B cell (primary cell): ENCODE data around the gene COLEC12. TPM values are rescaled to one million over a fixed set of nuclear protein-coding genes. Genes with fewer than 3 reads are reported as not detected.

Experiments used
- ATAC-seq: fragments of 200-7000 bp; cut with Tn5 transposase; one replicate; pipeline ENCODE4 v1.10.0; 2021; ENCODE audit warnings: low read depth, mild to moderate bottlenecking, moderate number of reproducible peaks, moderate library complexity
- CTCF ChIA-PET: fragments of 350-600 bp; sonication (Branson Sonifier 250); formaldehyde crosslinking; loops from one replicate; lab custom pipeline; 2021; ENCODE audit warnings: antibody characterized with exemption, inconsistent platforms; lab: Charles Lee
- POLR2A ChIA-PET: fragments of 350-600 bp; sonication (Branson Sonifier 250); formaldehyde crosslinking; loops from one replicate; lab custom pipeline; 2021; ENCODE audit warnings: antibody characterized with exemption; lab: Charles Lee
- DNase-seq: peaks from one replicate; pipeline ENCODE4 v3.0.0; 2013
- H2AFZ ChIP-seq: 2 replicates; pipeline ENCODE4 v1.6.1; 2012; ENCODE audit warnings: mild to moderate bottlenecking, low read depth, low read length; ENCODE audit not compliant: insufficient read depth, poor library complexity, severe bottlenecking
- H3K27ac ChIP-seq, 2 donors: 1 replicate in 1 of 2; 2 replicates in 1 of 2; pipeline ENCODE4 v1.5.1; 2012 to 2013; ENCODE audit warnings: low read length in 2 of 2, mild to moderate bottlenecking in 2 of 2, moderate library complexity in 1 of 2
- H3K27me3 ChIP-seq, 4 experiments: fragments of 200-600 bp in 1 of 4; sonication (generic) in 1 of 4; replicated peaks in 1 of 4; 1 replicate in 2 of 4; 2 replicates in 2 of 4; pipeline versions ENCODE4 v1.6.1 to v1.7.0; 2013 to 2016; ENCODE audit warnings: low read length in 3 of 4, mild to moderate bottlenecking in 2 of 4, mixed read lengths in 1 of 4, moderate library complexity in 1 of 4; ENCODE audit not compliant: insufficient read depth in 4 of 4, control insufficient read depth in 3 of 4; ENCODE audit errors: control extremely low read depth in 1 of 4
- H3K36me3 ChIP-seq, 2 experiments: replicated peaks in 1 of 2; 1 replicate in 1 of 2; 2 replicates in 1 of 2; pipeline versions ENCODE4 v1.6.1 to v1.7.1; 2013; ENCODE audit warnings: low read length in 1 of 2; ENCODE audit not compliant: insufficient read depth in 2 of 2, control insufficient read depth in 1 of 2; ENCODE audit errors: control extremely low read depth in 1 of 2, extremely low read depth in 1 of 2
- H3K4me1 ChIP-seq, 2 donors: fragments of 200-600 bp in 1 of 2; sonication (generic) in 1 of 2; 1 replicate in 1 of 2; 2 replicates in 1 of 2; pipeline versions ENCODE4 v1.5.1 to v1.6.1; 2013 to 2017; ENCODE audit warnings: low read length in 2 of 2; ENCODE audit not compliant: control insufficient read depth in 2 of 2, insufficient read depth in 2 of 2
- H3K4me2 ChIP-seq: replicated peaks from 2 replicates; pipeline ENCODE3; 2012; ENCODE audit warnings: mild to moderate bottlenecking, low read depth, low read length; ENCODE audit not compliant: poor library complexity, severe bottlenecking
- H3K4me3 ChIP-seq, 5 experiments: fragments of 200-600 bp in 1 of 5; sonication (generic) in 1 of 5; 1 replicate in 3 of 5; 2 replicates in 2 of 5; pipeline versions ENCODE4 v1.5.1 to v1.7.0; 2011 to 2016; ENCODE audit warnings: low read length in 4 of 5, mild to moderate bottlenecking in 4 of 5, low read depth in 2 of 5, control low read depth in 1 of 5, moderate library complexity in 1 of 5; ENCODE audit not compliant: insufficient read depth in 1 of 5; ENCODE audit errors: control extremely low read depth in 1 of 5, extremely low read depth in 1 of 5
- H3K79me2 ChIP-seq: fragments of 200-600 bp; sonication (generic); one replicate; pipeline ENCODE4 v1.6.0; 2016; ENCODE audit warnings: low read length; ENCODE audit not compliant: control insufficient read depth, insufficient read depth
- H3K9ac ChIP-seq: fragments of 200-600 bp; sonication (generic); 2 replicates; pipeline ENCODE4 v1.6.1; 2017; ENCODE audit warnings: mild to moderate bottlenecking, low read length, moderate library complexity
- H3K9me3 ChIP-seq, 3 donors: one replicate each; pipeline versions ENCODE4 v1.6.1 to v1.7.1; 2013; ENCODE audit warnings: low read length in 2 of 3; ENCODE audit not compliant: control insufficient read depth in 2 of 3, insufficient read depth in 1 of 3; ENCODE audit errors: control extremely low read depth in 1 of 3
- H4K20me1 ChIP-seq: 2 replicates; pipeline ENCODE4 v1.6.0; 2012; ENCODE audit warnings: mild to moderate bottlenecking, low read length; ENCODE audit not compliant: insufficient read depth, control insufficient read depth, poor library complexity, severe bottlenecking
- H3K27ac Mint-ChIP-seq: one replicate; pipeline ENCODE4 v1.8.0; 2021; ENCODE audit warnings: mixed read lengths
- H3K27me3 Mint-ChIP-seq: one replicate; pipeline ENCODE4 v1.8.0; 2021; ENCODE audit warnings: mixed read lengths
- H3K4me1 Mint-ChIP-seq: one replicate; pipeline ENCODE4 v1.8.0; 2021; ENCODE audit warnings: mixed read lengths
- H3K4me3 Mint-ChIP-seq: one replicate; pipeline ENCODE4 v1.8.0; 2021; ENCODE audit warnings: mixed read lengths
- H3K9me3 Mint-ChIP-seq: one replicate; pipeline ENCODE4 v1.8.0; 2022; ENCODE audit warnings: mixed read lengths; ENCODE audit not compliant: insufficient read depth
- CTCF ChIP-seq: fragments of 200-600 bp; IDR thresholded peaks from one replicate; pipeline ENCODE4 v1.8.0; 2022; ENCODE audit warnings: antibody characterized with exemption, mild to moderate bottlenecking
- EZH2 ChIP-seq: IDR thresholded peaks from 2 replicates; pipeline ENCODE4 v1.6.1; 2012; ENCODE audit warnings: borderline replicate concordance, low read depth, mild to moderate bottlenecking, moderate library complexity, low read length; ENCODE audit not compliant: insufficient read depth, poor library complexity, severe bottlenecking
- WGBS: methylation state at CpG from one replicate; pipeline ENCODE4 v1.1.5; 2013; ENCODE audit warnings: missing lambda C conversion rate; ENCODE audit not compliant: insufficient coverage; 5-methylcytosine and 5-hydroxymethylcytosine counted together
- intact Hi-C: fragments of 100-400 bp; cut with micrococcal nuclease; formaldehyde crosslinking; loops from one replicate; pipeline ENCODE4 v1.10.0; 2022
- polyA plus RNA-seq: library from polyadenylated mRNA; depleted of rRNA; stranded (reverse); fragments of >200 nt; gene quantifications from 2 replicates; pipeline ENCODE4 v1.2.3, GENCODE V29; 2012
- total RNA-seq, 2 donors: library from RNA; stranded (reverse); fragments of 120-200 nt in 1 of 2; gene quantifications; 1 replicate in 1 of 2; 2 replicates in 1 of 2; pipeline versions ENCODE4 v1.2.3 to v1.2.4, GENCODE V29; 2013 to 2022

The COLEC12 gene
- total and polyA plus RNA-seq, 2 donors (not counting 1 experiment from before 2014, with no cell fraction given) = not detected

GRCh38 chr18:445055-445454, 55.4 kb downstream of the COLEC12 start:
- Histone ChIP-seq H3K79me2 (no peaks in the 10 kb centered on the region), H3K4me3 (no peak overlapping the region), H3K9ac (no peak overlapping the region), H4K20me1 (no peaks in the 10 kb centered on the region), H3K27ac (no peak overlapping the region), H3K27me3 (peaks cover 0 to 2% (median 0%) of the 10 kb centered on the region in 4 experiments), H2AFZ (no peak overlapping the region), H3K9me3 (peaks cover 0 to 3% (median 0%) of the 10 kb centered on the region in 3 donors), H3K4me1 (no peaks in the 10 kb centered on the region), H3K36me3 (no peaks in the 10 kb centered on the region), H3K4me2 (no peak overlapping the region)
- peaks cover 2% of the 10 kb centered on the region for H3K9me3 Mint-ChIP-seq
- POLR2A ChIA-PET = no interaction called here
- CTCF ChIA-PET = no interaction called here
- intact Hi-C loops = no loop called here
- H3K27ac Mint-ChIP-seq = no peak overlapping the region
- H3K4me3 Mint-ChIP-seq = no peak overlapping the region
- no peaks in the 10 kb centered on the region for H3K4me1 Mint-ChIP-seq
- DNase-seq (no peak), ATAC-seq (no peak)
- WGBS = 100% methylated on average over 1 of the region's 3 CpGs
- TF ChIP-seq CTCF (no peak), EZH2 (no peak)
- H3K27me3 Mint-ChIP-seq = peaks cover 6% of the 10 kb centered on the region

GRCh38 chr18:438571-438970, 61.9 kb downstream of the COLEC12 start:
- H3K27me3 ChIP-seq = no peaks in the 10 kb centered on the region
- H3K4me1 Mint-ChIP-seq = no peaks in the 10 kb centered on the region
- H3K9ac ChIP-seq = no peak overlapping the region
- DNase-seq = no peak
- ChIA-PET CTCF (no interaction called here), POLR2A (no interaction called here)
- no peak overlapping the region for H3K27ac Mint-ChIP-seq
- no peak for ATAC-seq
- no CpG with 5 or more reads among the region's 2 CpGs for WGBS
- peaks cover 7% of the 10 kb centered on the region for H3K27me3 Mint-ChIP-seq
- H3K79me2 ChIP-seq = no peaks in the 10 kb centered on the region
- H3K4me3 ChIP-seq = no peak overlapping the region
- intact Hi-C loops = no loop called here
- no peak overlapping the region for H3K4me3 Mint-ChIP-seq
- no peak overlapping the region for H3K4me2 ChIP-seq
- no peaks in the 10 kb centered on the region for H3K9me3 ChIP-seq
- H3K36me3 ChIP-seq = no peaks in the 10 kb centered on the region
- TF ChIP-seq EZH2 (no peak), CTCF (no peak)
- H3K27ac ChIP-seq = no peak overlapping the region
- H2AFZ ChIP-seq = no peak overlapping the region
- H4K20me1 ChIP-seq = no peaks in the 10 kb centered on the region
- no peaks in the 10 kb centered on the region for H3K9me3 Mint-ChIP-seq
- H3K4me1 ChIP-seq = no peaks in the 10 kb centered on the region
